IPS DF 4.7 (cell line): ENCODE results near the gene LMO7.
"Not testable (repeated sequence)": the region's sequence is repeated elsewhere in the genome, so short reads cannot be mapped to it uniquely, and the experiment has no call there.

Experiments used
- DNase-seq: peaks from one replicate; pipeline ENCODE4 v3.0.0-alpha.2; 2013; ENCODE audit warnings: low spot score; ENCODE audit errors: extremely low read depth

The LMO7 gene

DNA sequence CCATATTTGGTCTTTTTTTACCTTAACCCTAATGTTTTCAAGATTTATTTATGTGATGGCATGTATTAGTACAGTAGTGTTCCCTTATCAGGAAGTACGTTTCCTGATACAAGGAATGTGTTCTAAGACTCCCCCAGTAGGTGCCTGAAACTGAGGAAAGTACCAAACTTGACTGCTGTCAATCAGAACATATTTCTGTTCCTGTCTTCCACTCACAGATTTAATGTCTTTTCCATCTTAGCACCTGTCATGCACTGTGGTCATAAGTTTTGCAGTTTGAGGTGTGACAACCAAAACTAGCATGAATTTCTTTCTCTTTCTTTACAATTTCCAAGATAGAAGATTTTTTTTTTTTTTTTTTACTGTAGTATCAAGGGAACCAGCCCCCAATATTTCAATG lies 62.9 kb downstream of the LMO7 start:
- DNase-seq = no peak

DNA sequence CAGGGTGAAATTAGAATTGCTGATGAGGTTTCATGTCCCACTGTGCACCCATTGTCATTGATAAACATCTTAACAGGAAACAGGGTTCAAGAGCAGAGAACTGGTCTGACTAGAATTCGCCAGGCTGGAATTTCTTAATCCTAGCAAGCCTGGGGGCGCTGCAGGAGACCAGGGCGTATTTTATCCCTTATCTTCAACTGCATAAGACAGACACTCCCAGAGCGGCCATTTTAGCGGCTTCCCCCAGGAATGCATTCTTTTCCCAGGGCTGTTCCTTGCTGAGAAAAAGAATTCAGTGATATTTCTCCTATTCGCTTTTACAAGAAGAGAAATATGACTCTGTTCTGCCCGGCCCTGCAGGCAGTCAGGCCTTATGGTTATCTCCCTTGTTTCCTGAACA lies 63.6 kb downstream of the LMO7 start:
- DNase-seq = not testable (repeated sequence)

DNA sequence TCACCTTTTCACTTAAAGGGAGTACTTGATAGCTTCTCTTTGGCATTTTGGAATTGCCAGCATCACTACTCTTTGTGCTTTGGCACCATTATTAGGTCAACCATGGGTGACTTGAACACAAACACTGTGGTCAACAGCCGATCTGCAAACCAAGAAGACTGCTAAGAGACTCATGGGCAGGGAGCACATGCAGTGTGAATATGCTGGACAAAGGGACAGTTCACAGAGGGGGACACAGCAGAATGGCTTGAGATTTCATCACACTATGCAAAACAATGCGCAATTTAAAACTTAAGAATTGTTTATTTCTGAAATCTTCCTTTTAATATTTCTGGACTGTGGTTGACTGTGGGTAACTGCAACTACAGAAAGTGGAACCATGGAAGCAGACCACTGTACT lies 64.4 kb downstream of the LMO7 start:
- no peak for DNase-seq

DNA sequence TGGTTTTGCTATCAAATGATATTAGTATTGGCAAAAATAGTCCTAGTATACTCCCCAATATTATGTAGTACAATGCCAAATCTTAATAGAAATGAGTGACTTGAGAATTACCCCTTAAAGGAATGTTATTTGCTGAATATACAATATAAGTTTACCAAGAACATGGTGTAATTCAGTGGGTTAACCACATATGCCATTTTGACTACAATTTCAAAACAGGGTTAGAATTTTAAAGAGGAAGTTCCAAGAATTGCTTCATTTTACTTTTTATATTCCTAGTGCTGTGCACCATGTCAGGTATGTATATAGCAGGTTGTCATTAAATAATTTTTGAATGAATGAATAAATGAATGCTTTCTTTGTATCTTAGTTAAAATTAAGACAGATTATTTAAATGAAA lies 66.3 kb downstream of the LMO7 start:
- no peak for DNase-seq

DNA sequence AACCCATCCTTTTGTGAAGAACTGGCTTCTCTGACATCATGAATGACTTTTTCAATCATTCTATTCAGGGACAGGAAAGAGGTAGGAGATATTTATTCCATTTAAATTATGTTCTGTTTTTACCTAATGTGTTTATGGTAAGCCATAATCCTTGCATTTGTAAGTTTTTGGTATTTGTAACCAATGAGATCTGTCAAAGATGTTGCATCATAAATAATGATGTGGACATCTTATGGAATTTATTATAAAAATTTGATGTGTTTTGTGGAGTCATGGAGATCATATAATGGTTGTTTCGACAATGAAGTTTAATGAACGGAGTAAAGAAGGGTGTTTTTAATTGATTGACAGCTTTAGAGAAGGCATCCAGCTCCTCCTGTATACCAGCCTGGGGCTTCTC lies 67.6 kb downstream of the LMO7 start:
- no peak for DNase-seq

DNA sequence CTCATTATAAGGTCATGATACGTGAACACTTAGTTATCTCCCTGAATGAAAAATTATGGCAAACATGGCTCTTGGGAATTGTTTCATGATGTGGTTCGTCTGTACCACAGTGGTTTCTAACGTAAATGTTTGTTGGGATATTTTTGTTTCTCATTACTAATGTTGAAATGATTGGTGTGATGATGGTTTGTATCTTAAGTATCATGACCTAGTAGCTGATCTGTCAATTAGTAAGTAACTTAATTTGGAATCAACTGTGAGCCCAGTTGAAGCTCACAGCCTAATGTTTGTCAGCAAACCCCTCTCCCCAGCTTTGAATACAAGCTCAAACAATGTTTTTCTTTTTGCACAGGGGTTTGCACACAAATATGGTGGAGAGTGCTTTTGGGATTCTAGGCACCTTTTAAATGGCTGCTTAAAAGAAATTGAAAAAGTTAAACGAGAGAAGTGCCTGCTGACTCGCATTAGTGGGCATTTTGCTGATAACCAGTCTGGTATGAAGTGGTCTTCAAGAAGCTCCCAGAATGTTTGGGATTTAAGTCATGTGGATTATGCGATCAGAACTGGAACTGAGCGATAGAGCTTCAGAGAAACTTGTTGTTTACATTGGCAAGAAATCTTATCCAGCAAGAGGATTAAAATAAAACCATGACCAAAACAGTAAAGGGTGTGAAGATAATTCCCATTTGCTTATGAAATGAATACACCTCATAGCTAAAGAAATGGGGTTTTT lies 68.2 kb downstream of the LMO7 start:
- DNase-seq = no peak

DNA sequence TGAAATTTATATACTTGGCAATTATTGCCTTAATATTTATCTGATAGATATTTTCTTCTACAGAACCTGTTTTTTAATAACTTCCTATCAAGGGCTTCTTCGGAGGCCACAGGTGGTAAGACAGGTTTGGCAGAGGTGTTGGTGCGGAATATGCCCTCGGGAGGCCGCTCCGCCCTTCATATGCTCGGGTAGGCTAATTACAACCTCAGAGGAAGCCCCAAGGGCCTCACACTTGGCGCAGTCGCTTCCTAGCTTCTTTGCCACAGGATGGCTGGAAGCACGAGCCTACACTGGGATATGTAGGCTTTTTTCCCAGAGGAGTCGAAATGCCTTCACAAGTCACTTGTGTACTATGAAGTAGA lies 68.8 kb downstream of the LMO7 start:
- no peak for DNase-seq

DNA sequence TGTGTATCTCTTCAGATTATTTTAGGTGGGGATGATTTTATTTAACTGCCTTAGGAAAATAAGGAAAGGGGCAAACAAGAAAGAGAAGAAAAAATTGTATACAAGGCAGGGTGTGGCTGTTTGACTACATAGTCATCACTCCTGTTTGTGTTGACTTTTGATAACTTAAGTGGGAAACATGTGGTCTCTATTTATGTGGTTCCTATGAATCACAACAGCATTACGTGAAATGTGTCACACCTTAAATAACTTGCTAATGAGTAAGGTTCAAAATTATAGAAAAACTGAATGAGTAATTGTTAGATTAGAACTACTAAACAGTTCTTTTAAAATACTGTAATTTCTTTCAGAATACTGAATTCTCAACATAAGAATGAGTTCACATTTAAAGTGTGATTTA lies 69.3 kb downstream of the LMO7 start:
- DNase-seq = no peak

DNA sequence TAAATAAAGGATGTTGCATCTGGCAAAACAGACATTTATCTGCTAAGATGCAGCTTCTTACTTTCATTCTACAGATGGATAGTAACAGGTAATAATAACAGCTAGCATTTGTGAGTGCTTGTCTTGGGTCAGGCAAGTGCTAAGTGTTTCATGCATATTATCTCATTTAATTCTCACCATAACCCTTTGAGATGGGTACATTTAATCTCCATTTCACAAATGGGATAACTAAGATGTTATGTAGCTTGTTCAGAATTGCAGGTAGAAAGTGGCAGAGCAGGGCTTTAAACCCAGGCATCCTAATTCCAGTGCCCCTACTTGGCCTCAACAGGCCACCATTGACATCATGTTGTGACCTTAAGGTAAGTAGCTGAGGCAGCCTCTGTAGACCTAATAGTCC lies 69.8 kb downstream of the LMO7 start:
- no peak for DNase-seq

DNA sequence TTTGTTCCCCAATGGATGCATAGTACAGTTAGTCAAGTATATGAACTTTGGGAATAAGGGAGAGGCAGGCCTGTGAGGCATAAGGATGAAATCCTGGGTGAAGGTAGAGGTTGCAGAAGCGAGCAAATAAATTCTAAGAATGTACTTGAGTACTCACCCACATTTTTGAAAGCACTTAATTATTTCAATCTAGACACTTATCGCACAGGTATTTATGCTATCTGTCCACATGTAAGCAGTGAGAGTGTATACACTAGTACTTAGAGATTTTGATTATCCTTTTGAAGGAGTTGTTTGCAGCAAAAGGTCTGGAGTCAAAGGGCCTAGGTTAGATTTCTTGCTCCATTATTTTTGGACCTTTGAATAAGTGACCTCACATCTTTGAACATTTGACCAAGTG lies 77.7 kb downstream of the LMO7 start:
- no peak for DNase-seq

DNA sequence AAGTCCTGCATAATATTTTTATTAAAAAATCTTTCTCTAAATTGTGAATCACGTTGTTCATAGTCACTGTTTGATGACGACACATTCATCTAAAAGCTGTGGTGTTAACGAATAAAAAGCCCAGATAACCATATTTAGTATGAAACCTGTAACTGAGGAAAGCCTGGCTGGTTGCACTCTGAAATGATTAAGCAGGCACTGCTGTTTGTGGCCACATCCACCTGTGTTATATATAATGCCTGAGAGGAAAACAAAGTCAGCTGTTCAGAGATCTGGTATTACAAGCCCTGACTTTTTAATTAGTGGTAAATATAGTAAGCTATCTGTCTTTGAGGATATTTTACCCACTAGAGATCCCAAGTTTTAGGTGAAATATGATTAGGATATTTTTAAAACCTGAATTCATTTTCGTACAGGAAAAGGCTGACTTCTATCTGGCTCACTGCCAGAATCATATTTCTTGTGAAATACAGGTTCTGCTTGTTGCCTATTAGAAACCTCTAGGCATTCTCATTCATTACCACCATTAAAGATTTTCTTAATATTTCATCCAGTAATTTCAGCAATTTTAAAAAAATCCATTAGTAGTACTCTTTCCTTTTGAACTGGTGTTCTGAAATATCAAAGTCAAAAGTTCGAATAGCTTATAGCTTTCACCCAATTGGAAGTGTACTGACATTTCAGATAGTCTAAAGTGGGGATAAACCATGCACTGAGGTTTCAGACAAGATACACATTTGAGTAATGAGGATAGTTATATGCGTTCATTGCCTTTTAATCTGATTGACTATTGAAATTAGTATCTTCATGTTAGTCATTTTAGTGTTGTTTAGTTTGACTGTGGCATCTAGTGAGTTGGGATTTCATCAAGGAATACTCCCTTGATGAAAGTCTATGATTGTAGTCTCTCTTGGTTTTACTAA lies 79.7 kb downstream of the LMO7 start:
- no peak for DNase-seq

DNA sequence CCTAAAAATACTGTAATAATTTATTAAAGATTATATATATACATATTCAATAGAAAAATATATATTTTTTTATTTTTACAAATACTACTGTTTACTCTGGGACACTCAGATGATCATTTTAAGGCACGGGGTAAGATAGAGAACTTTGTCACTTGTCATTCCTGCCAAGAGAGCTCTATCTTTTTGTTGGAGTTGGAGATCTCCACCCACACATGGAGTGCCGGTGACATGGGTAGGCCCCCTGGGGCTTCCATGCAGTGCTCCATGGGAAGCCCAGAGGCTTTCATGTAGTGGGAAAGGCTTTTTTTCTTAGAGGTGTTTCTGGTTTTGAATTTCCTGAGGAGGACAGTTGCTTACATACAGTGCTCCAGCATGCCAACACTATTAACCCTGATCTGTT lies 81.4 kb downstream of the LMO7 start:
- no peak for DNase-seq

DNA sequence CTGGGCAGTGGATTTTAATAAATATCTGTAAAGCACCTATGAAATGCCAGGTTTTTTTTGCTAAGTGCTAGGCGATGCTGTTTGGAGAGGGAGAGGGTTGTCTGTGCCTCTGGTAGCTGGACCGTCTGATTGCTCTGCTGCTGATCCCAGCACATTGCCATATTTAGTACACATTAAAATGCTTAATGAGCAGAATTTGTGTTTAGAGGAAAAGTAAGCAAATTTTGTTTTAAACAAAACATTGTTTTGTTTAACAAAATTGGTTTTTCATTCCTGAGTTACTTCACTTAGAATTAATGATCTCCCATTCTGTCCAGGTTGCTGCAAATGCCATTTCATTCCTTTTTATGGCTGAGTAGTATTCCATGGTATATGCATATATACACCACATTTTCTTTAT lies 85.2 kb downstream of the LMO7 start:
- DNase-seq = no peak

DNA sequence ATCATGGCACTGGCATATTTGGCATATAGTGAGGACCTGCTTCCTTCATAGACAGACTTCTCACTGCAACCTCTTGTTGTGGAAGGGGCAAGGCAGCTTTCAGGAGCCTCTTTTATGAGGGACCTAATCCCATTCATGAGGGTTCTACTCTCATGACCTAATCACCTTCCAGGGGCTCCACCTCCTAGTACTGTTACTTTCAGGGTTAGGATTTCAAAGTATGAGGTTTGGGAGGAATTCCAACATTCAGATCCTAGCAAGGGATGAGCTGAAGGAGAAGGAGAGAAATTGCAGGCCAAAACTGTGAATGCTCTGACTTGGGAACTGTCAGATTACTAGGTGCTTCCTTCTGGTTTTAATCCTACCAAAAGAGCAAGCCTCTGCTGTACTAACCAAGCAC lies 87.8 kb downstream of the LMO7 start:
- no peak for DNase-seq

DNA sequence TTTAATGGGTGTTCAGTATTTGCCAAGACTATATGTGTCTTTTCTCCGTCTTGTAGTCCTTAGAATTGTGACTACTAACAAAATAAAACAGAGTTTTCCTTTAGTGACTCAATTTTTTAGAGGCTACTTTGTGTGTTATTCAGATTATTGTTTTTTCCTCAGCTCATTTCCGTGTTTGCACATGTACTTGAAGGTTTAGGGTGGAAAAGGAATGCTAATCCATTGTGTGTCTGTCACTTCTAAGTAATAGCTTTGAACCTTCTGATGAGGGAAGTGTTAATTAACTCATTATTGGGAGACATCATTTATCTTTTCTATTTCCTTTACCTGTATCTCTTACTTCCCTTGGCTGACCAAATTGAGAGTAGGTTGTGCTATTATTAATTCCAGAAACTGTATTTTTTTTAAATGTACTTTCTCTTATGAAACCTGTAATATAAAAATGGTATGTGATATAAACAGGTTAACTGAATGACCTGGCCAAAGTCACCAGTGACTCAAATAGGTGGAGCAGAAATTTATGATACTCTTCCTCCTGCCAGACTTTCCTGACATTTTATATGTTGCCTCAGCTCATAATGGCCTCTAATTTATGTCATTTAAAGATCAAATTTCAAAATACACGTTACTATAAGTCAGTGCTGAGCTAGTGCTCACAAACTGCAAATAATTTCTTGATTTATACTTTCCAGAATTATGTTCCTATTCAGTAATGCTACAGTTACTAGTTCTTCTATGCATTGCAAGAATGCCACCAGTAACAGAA lies 88.8 kb downstream of the LMO7 start:
- no peak for DNase-seq

DNA sequence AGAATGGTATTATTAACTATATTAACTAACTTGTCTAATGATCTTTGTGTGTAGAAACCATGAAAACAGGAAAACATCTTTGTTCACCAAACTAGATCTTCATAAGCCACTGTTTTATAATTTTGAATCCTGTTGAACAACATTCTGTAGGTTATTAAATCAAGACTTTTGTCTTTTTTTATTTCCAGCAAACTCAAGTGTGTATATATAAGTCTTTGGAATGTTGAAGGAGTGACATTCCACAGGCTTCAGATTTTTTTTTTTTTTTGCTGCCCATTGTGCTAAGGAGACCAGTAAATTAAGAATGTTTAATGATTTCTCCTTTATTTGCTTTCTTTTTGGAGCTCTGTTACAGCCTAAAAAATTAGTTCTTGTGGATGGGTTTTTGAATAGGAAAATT lies 89.6 kb downstream of the LMO7 start:
- DNase-seq = no peak

DNA sequence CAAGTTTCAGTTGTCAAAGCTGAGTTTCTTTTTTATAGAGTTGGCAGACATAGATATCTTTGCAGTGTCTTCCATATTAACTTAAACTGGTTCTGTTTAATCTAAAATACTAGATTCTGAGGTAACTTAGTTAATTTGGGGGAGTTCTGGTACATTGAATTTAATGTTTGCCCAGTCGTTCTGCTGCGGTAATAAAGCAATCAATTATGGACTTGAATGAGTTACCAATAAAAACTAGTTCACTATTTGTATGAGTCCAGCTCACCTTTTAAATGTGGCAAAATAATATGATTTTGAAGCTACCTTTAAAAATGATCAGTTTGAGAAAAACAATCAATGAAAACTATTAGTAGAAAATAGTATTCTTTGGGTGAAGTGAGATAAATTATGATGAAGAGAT lies 90.2 kb downstream of the LMO7 start:
- DNase-seq = no peak

DNA sequence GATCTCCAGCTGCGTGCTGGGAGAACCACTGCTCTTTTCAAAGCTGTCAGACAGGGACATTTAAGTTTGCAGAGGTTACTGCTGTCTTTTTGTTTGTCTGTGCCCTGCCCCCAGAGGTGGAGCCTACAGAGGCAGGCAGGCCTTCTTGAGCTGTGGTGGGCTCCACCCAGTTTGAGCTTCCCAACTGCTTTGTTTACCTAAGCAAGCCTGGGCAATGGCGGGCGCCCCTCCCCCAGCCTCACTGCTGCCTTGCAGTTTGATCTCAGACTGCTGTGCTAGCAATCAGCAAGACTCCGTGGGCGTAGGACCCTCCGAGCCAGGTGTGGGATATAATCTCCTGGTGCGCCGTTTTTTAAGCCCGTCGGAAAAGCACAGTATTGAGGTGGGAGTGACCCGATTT lies 97.0 kb downstream of the LMO7 start:
- DNase-seq = not testable (repeated sequence)

DNA sequence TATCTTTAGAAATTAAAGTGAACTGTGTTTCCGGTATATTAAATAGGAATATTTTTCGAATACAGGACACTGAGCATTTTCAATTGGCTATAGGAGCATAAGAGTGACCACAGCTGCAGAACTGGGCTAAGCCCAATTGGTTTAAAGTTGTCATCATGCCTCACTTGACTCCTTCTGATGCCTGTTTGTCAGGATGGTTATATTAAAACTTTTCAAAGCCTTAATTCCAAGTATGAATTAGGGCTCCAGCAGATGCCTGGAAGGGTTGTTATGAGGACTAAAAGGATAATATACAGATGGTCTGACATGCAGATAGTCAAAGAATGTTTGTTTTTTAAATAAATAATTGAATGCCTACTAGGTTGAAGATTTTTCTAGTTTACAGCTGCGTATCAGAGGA lies 100.0 kb downstream of the LMO7 start:
- no peak for DNase-seq

DNA sequence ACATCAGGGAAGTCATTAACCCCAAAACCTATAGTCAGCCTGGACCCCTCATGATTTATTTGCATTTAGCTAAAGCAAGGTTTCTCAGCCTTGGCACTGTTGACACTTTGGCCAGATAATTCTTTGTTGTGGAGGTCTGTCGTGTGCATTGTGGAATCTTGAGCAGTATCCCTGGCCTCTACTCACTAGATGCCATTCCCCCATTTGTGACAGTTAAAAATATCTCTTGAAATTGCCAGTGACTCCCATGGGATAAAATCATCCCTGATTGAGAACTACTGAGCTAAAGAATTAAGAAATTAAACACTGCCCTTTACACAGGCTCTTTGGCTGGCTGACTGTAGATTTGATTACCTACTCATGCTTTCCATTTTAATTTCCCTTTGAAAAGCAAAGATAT lies 102.7 kb downstream of the LMO7 start:
- no peak for DNase-seq

DNA sequence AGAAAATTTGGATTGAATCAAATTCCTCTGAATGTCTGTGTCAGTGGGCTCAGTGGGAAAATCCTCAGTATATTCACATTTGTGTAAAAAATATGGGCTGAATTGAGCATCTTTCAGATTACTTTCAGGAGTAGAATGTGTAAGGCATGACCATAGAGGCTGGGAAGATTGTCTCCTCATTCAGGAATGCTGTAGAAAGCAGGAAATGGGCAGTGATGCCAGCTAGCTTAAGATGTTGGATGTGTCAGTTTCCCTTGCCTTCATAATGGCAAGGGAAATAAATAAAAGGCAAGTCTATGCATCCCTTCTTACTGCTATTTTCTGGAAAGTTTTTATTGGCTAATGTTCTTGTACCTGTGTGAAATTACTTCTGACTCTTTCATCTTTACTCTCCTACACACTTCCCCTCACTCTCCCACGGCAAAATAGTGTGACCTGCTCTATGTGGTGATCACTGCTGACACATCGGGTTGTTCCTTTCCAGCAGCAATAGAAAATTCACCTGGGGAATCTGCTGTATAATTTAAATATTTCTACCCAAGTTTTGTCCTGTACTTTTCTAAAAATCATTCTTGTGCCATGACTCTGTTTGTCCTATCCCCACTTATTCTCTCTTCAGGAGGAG lies 103.2 kb downstream of the LMO7 start:
- DNase-seq = no peak

DNA sequence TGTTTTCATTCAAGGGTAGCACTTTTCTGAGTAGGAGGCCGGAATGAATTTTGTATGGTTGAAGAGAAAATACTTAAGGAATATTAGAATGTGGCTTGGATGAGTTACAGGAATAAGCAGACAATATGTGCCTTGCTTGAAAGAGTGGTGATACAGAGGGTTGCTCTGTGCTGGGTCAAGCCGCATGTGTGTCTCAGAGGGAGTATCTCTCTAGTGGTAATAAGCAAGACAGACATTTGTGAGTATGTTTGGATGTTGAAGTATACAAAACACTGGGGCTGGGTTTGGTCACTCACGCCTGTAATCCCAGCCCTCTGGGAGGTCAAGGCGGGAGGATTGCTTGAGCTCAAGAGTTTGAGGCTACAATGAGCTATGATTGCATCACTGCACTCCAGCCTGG lies 103.9 kb downstream of the LMO7 start:
- DNase-seq = no peak
